Measurements from ENCODE around the gene TAS1R2.

TAS1R2 gene

GRCh38 chr1:18819203-18819602, 40.3 kb downstream of the TAS1R2 start:
- no peak for DNase-seq

- no peak for DNase-seq
Observed at GRCh38 chr1:18817795-18818435, 41.5 kb downstream of the TAS1R2 start.

- no peak for DNase-seq
Observed at GRCh38 chr1:18817316-18817715, 42.1 kb downstream of the TAS1R2 start.

GRCh38 chr1:18816808-18817207, 42.7 kb downstream of the TAS1R2 start:
- DNase-seq, result no peak

GRCh38 chr1:18814874-18815531, 44.5 kb downstream of the TAS1R2 start:
- no peak for DNase-seq

- no peak for DNase-seq
Observed at GRCh38 chr1:18814425-18814824, 45.0 kb downstream of the TAS1R2 start.

GRCh38 chr1:18812453-18812939, 47.0 kb downstream of the TAS1R2 start:
- no peak for DNase-seq

GRCh38 chr1:18811733-18812452, 47.6 kb downstream of the TAS1R2 start:
- DNase-seq, result no peak

- DNase-seq, result no peak
Observed at GRCh38 chr1:18809953-18810899, 49.2 kb downstream of the TAS1R2 start.

- DNase-seq, result no peak
Observed at GRCh38 chr1:18808550-18808949, 50.9 kb downstream of the TAS1R2 start.

- DNase-seq, result no peak
Observed at GRCh38 chr1:18807334-18808063, 52.0 kb downstream of the TAS1R2 start.

GRCh38 chr1:18805925-18806849, 53.3 kb downstream of the TAS1R2 start:
- no peak for DNase-seq

- DNase-seq, result no peak
Observed at GRCh38 chr1:18805150-18805879, 54.1 kb downstream of the TAS1R2 start.

GRCh38 chr1:18803851-18804250, 55.6 kb downstream of the TAS1R2 start:
- DNase-seq, result no peak

- no peak for DNase-seq
Observed at GRCh38 chr1:18803151-18803791, 56.2 kb downstream of the TAS1R2 start.

GRCh38 chr1:18802231-18802630, 57.2 kb downstream of the TAS1R2 start:
- no peak for DNase-seq

- no peak for DNase-seq
Observed at GRCh38 chr1:18800258-18800657, 59.2 kb downstream of the TAS1R2 start.

- DNase-seq, result no peak
Observed at GRCh38 chr1:18799454-18799853, 60.0 kb downstream of the TAS1R2 start.

GRCh38 chr1:18798946-18799345, 60.5 kb downstream of the TAS1R2 start:
- no peak for DNase-seq

- no peak for DNase-seq
Observed at GRCh38 chr1:18798533-18798932, 60.9 kb downstream of the TAS1R2 start.
